HepG2 (cell line): ENCODE data around the gene SLC25A23. TPM values are rescaled to one million over a fixed set of nuclear protein-coding genes. Genes with fewer than 3 reads are reported as not detected.

Experiments
- ATAC-seq: fragments of 200-7000 bp; cut with Tn5 transposase; 3 replicates; pipeline ENCODE4 v1.9.1; 2020; ENCODE audit warnings: mild to moderate bottlenecking, moderate library complexity
- BruUV-seq: library from RNA; stranded (reverse); fragments of 400-500 nt; replicated peaks from 2 replicates; lab custom pipeline; 2021; lab: Mats Ljungman, UMichigan
- CTCF ChIA-PET: fragments of 300-600 bp; formaldehyde crosslinking; extraction: SDS; loops from one replicate; lab custom pipeline; 2021; ENCODE audit warnings: low total read pairs, inconsistent platforms, low intra/inter-chr PET ratio; lab: Yijun Ruan, JAX
- POLR2A ChIA-PET: fragments of 350-600 bp; sonication (Branson Sonifier 250); formaldehyde crosslinking; loops from one replicate; lab custom pipeline; 2020; ENCODE audit warnings: antibody characterized with exemption, inconsistent platforms; lab: Yijun Ruan, JAX
- DNase-seq: peaks from one replicate; pipeline ENCODE4 v3.0.0-alpha.2; 2015; ENCODE audit warnings: low spot score
- FAIRE-seq: peaks from 3 replicates; lab custom pipeline; 2011; peaks lifted over from hg19 to GRCh38; lab: Jason Lieb, UNC
- H2AFZ ChIP-seq: one replicate; pipeline ENCODE4 v1.6.1; 2011; ENCODE audit warnings: low read length, inconsistent platforms
- H3K27ac ChIP-seq: fragments of 300-600 bp; 3 replicates; pipeline ENCODE4 v1.8.0; 2011; ENCODE audit warnings: mixed run types, mild to moderate bottlenecking, mixed read lengths, low read length, inconsistent platforms; ENCODE audit not compliant: insufficient read depth; ENCODE audit errors: extremely low read length
- H3K27me3 ChIP-seq, 2 experiments: fragments of 200-600 bp in 1 of 2; 2 replicates in 1 of 2; 3 replicates in 1 of 2; pipeline versions ENCODE4 v1.6.0 to v1.8.0; 2011; ENCODE audit warnings: low read length in 2 of 2, mild to moderate bottlenecking in 2 of 2, moderate library complexity in 2 of 2, inconsistent platforms in 1 of 2; ENCODE audit not compliant: insufficient read depth in 2 of 2, control insufficient read depth in 1 of 2
- H3K36me3 ChIP-seq, 2 experiments: fragments of 200-600 bp in 1 of 2; replicated peaks in 1 of 2; 2 replicates in 1 of 2; 3 replicates in 1 of 2; pipeline versions ENCODE4 v1.5.1 to v1.8.0; 2011; ENCODE audit warnings: low read length in 2 of 2, inconsistent platforms in 1 of 2; ENCODE audit not compliant: insufficient read depth in 2 of 2, control insufficient read depth in 1 of 2
- H3K4me1 ChIP-seq: 2 replicates; pipeline ENCODE4 v1.5.1; 2012; ENCODE audit warnings: low read length, inconsistent platforms; ENCODE audit not compliant: insufficient read depth
- H3K4me2 ChIP-seq: 2 replicates; pipeline ENCODE4 v1.6.0; 2011; ENCODE audit warnings: low read depth, low read length, inconsistent platforms
- H3K4me3 ChIP-seq, 3 experiments: fragments of 200-600 bp in 1 of 3; sonication (generic), shearing (Covaris generic) in 1 of 3; replicated peaks in 1 of 3; 2 replicates each; pipeline ENCODE4 v1.5.1; 2011 to 2016; ENCODE audit warnings: low read length in 3 of 3, inconsistent platforms in 2 of 3, low read depth in 2 of 3, mild to moderate bottlenecking in 2 of 3, control low read depth in 1 of 3, mixed read lengths in 1 of 3; ENCODE audit not compliant: insufficient read depth in 1 of 3
- H3K79me2 ChIP-seq: one replicate; pipeline ENCODE4 v1.6.1; 2011; ENCODE audit warnings: low read length, inconsistent platforms; ENCODE audit not compliant: insufficient read depth
- H3K9ac ChIP-seq: 2 replicates; pipeline ENCODE4 v1.6.0; 2011; ENCODE audit warnings: mild to moderate bottlenecking, low read depth, low read length, inconsistent platforms; ENCODE audit not compliant: insufficient read depth
- H3K9me3 ChIP-seq: 2 replicates; pipeline ENCODE4 v1.5.1; 2012; ENCODE audit warnings: mild to moderate bottlenecking, low read length
- H4K20me1 ChIP-seq: 2 replicates; pipeline ENCODE4 v1.6.0; 2011; ENCODE audit warnings: inconsistent platforms, mild to moderate bottlenecking, low read length, moderate library complexity; ENCODE audit not compliant: insufficient read depth
- HOMEZ ChIP-seq: IDR thresholded peaks from 2 replicates; pipeline ENCODE4 v1.6.1; 2016; ENCODE audit warnings: low read depth
- RNF2 ChIP-seq: fragments of 450-650 bp; conservative IDR thresholded peaks from 2 replicates; pipeline ENCODE4 v1.6.1; 2016; ENCODE audit warnings: low read depth
- WGBS: methylation state at CpG from one replicate; pipeline ENCODE4 v1.1.6; 2017; ENCODE audit warnings: low lambda C conversion rate; 5-methylcytosine and 5-hydroxymethylcytosine counted together
- in situ Hi-C: cut with HindIII; loops from 2 replicates; pipeline ENCODE4 v1.10.0; 2017; ENCODE audit warnings: low pct_unique_long_range_greater_than_20kb; ENCODE audit not compliant: extremely low pct_ligation_motif_present
- intact Hi-C: fragments of 100-400 bp; cut with micrococcal nuclease; formaldehyde crosslinking; loops from one replicate; pipeline ENCODE4 v1.10.0; 2022; ENCODE audit not compliant: unreplicated experiment
- polyA plus RNA-seq, 8 experiments: library from polyadenylated mRNA; depleted of rRNA in 3 of 8; stranded (reverse) in 7 of 8; unstranded in 1 of 8; fragments of >200 nt; fragmentation: Illumina TruSeq in 4 of 8; extraction: Trizol in 4 of 8; gene quantifications; 2 replicates each; pipeline versions ENCODE4 v1.2.1 to v1.2.3, GENCODE V29; 2011 to 2016; ENCODE audit warnings: low read depth in 4 of 8, missing spikeins in 1 of 8, mixed read lengths in 1 of 8; ENCODE audit not compliant: insufficient read depth in 1 of 8
- total RNA-seq, 5 experiments: library from RNA; depleted of rRNA; stranded (reverse); fragments of >200 nt; fragmentation: Illumina TruSeq; extraction: Trizol; gene quantifications; 2 replicates each; pipeline ENCODE4 v1.2.3, GENCODE V29; 2016; ENCODE audit warnings: low read depth in 1 of 5
- TF ChIP-seq, protein P1 (sequence below): sonication (generic); formaldehyde crosslinking; IDR thresholded peaks from 2 replicates; pipeline ENCODE4 v1.5.1; 2020; ENCODE audit warnings: mild to moderate bottlenecking, missing genetic modification reagents, moderate library complexity

The SLC25A23 gene
- total and polyA plus RNA-seq, 2 of the 13 experiments (the other 11 are each of a cell fraction or from before 2014, with no cell fraction given) = 12.4 to 15.2 TPM

- Histone ChIP-seq H3K27ac (no peak overlapping the region), H3K27me3 (no peaks in the 10 kb centered on the region; a peak in 1 of 5 replicates), H3K4me1 (peaks cover 30% of the 10 kb centered on the region), H3K36me3 (peaks cover 36 to 62% of the 10 kb centered on the region in 2 experiments), H3K4me2 (peak overlapping the region; percentile 94; the same call in 1 of the 2 replicates), H3K9me3 (no peaks in the 10 kb centered on the region), H4K20me1 (peaks cover 51% of the 10 kb centered on the region), H2AFZ (no peak overlapping the region), H3K9ac (0 out of 2 replicates have a peak overlapping the region, but pooled peaks have one; percentile 40), H3K4me3 (no peak overlapping the region), H3K79me2 (peaks cover 52% of the 10 kb centered on the region)
- intact Hi-C loops (no loop called here), in situ Hi-C loops (no loop called here)
- DNase-seq = no peak
- no peak for ATAC-seq
- no peak for FAIRE-seq
- POLR2A ChIA-PET = interaction anchor here (1.1 kb wide), 1 partner anchor 81 kb away, joined by 3 read pairs; no protein-coding TSS in a partner anchor
- CTCF ChIA-PET = no interaction called here
- BruUV-seq = no TSS peak
- TF ChIP-seq HOMEZ (CRISPR knock-in tag) (no peak), RNF2 (no peak)
- TF ChIP-seq, protein P1, sequence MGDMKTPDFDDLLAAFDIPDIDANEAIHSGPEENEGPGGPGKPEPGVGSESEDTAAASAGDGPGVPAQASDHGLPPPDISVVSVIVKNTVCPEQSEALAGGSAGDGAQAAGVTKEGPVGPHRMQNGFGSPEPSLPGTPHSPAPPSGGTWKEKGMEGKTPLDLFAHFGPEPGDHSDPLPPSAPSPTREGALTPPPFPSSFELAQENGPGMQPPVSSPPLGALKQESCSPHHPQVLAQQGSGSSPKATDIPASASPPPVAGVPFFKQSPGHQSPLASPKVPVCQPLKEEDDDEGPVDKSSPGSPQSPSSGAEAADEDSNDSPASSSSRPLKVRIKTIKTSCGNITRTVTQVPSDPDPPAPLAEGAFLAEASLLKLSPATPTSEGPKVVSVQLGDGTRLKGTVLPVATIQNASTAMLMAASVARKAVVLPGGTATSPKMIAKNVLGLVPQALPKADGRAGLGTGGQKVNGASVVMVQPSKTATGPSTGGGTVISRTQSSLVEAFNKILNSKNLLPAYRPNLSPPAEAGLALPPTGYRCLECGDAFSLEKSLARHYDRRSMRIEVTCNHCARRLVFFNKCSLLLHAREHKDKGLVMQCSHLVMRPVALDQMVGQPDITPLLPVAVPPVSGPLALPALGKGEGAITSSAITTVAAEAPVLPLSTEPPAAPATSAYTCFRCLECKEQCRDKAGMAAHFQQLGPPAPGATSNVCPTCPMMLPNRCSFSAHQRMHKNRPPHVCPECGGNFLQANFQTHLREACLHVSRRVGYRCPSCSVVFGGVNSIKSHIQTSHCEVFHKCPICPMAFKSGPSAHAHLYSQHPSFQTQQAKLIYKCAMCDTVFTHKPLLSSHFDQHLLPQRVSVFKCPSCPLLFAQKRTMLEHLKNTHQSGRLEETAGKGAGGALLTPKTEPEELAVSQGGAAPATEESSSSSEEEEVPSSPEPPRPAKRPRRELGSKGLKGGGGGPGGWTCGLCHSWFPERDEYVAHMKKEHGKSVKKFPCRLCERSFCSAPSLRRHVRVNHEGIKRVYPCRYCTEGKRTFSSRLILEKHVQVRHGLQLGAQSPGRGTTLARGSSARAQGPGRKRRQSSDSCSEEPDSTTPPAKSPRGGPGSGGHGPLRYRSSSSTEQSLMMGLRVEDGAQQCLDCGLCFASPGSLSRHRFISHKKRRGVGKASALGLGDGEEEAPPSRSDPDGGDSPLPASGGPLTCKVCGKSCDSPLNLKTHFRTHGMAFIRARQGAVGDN (CRISPR knock-in tag) = peak; percentile 24; the same call in 1 of the 2 replicates
- 98% methylated on average over 6 of the region's 20 CpGs for WGBS
Observed at GRCh38 chr19:6421075-6422014, 38.2 kb downstream of the SLC25A23 start.
